NCI-H1092 (cell line): Measurements from ENCODE around the gene CFAP410.

Experiments used
- DNase-seq: peaks from one replicate; lab custom pipeline; 2025; lab: John Stamatoyannopoulos, UW

Gene CFAP410

GRCh38 chr21:44338971-44339910, at the start of gene CFAP410:
Gene CFAP410, minus strand, starts transcription at chr21:44339390. Its CDS starts 196 bp downstream, at chr21:44339194.
- DNase-seq: peak; percentile 97

- no peak for DNase-seq
Measured at GRCh38 chr21:44384968-44385367, 45.8 kb upstream of the CFAP410 start.

- no peak for DNase-seq
Measured at GRCh38 chr21:44383216-44383615, 44.0 kb upstream of the CFAP410 start.

- DNase-seq: no peak
Measured at GRCh38 chr21:44382536-44382935, 43.3 kb upstream of the CFAP410 start.

DNA sequence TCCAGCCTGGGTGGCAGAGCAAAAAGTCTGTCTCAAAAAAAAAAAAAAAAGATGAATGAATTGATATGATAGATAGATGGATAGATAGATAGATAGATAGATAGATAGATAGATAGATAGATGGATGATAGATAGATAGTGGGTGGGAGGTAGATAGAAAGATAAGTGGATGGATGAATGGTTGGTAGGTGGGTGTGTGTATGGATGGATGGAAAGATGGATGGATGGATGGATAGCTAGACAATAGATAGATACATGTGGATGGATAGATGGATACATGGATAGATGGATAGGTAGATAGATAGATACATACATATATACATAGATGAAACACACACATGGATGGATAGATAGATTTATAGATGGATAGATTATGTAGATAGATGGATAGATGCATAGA, 42.7 kb upstream of the CFAP410 start:
- no peak for DNase-seq

- DNase-seq: no peak
Measured at GRCh38 chr21:44380876-44381275, 41.7 kb upstream of the CFAP410 start.

GRCh38 chr21:44379991-44380865, 41.0 kb upstream of the CFAP410 start:
- DNase-seq: no peak

- no peak for DNase-seq
Measured at GRCh38 chr21:44379515-44379848, 40.3 kb upstream of the CFAP410 start.

- no peak for DNase-seq
Measured at GRCh38 chr21:44378646-44379514, 39.7 kb upstream of the CFAP410 start.

DNA sequence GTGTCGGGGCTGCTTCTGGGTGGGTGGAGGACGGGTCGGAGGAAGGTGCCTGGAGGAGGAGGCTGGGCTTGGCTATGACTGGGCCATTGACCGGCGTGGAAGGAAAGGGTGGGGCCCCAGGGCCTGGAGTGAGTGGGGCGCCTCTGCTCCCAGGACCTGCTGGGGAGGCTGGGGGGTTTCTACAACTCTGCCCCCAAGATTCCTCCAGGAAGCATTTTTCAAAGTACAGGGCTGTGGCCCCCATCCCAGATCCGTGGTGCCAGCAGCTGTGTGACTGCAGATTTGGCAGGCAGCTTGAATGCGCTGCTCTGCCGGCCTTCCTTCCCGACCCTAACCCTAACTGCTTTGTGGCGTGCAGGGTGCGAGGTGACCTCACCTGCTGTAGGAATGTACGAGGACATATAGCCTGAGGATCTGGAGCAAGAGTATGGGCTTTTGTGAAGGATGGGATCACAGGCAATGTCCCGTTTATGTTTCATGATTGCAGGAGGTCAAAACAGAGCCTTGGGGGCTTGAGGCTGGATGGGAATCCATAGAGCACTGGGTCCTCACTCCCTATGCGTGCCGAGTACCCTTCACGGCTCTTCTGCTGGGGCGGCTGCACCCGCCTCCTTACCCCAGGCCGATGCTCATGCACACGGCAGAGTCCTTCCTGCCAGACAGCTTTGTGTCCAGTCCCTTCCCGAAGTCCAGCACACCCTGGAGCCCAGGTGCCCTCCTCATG, 38.9 kb upstream of the CFAP410 start:
- DNase-seq: no peak

- peak; percentile 32 for DNase-seq
Measured at GRCh38 chr21:44377201-44377921, 38.2 kb upstream of the CFAP410 start.

- no peak for DNase-seq
Measured at GRCh38 chr21:44376606-44377005, 37.4 kb upstream of the CFAP410 start.

- DNase-seq: no peak
Measured at GRCh38 chr21:44375761-44376241, 36.6 kb upstream of the CFAP410 start.

GRCh38 chr21:44375281-44375651, 36.1 kb upstream of the CFAP410 start:
- no peak for DNase-seq

- DNase-seq: no peak
Measured at GRCh38 chr21:44374601-44375280, 35.6 kb upstream of the CFAP410 start.

GRCh38 chr21:44372616-44373015, 33.4 kb upstream of the CFAP410 start:
- no peak for DNase-seq

DNA sequence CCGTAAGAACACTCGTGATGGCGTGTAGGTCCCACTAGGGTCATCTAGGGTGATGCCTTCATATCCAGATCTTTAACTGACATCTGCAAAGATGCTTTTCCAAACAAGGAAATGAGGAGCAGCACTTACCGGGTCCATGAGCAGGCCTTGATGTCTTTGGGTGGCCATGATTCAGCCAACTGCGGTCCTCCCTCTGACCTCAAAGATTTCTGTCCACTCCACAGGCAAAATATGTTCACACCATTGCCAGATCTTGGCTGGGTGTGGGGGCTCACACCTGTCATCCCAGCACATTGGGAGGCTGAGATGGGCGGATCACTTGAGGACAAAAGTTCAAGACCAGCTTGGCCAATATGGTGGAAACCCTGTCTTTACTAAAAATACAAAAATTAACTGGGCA, 32.4 kb upstream of the CFAP410 start:
- no peak for DNase-seq

GRCh38 chr21:44370786-44371410, 31.7 kb upstream of the CFAP410 start:
- no peak for DNase-seq

- no peak for DNase-seq
Measured at GRCh38 chr21:44370027-44370735, 31.0 kb upstream of the CFAP410 start.
